Measurements from ENCODE around the gene ORM2.
A peak's percentile ranks its signal among the peaks of the same experiment; 100 is the strongest.

The ORM2 gene

GRCh38 chr9:114348261-114348905 lies 18.7 kb downstream of the ORM2 start:
- TF ChIP-seq TAF1 (IDR thresholded peaks at IDR 0.05; ENCODE audit: borderline replicate concordance, low read depth, low read length), result no peak
- FAIRE-seq (no peak), DNase-seq (ENCODE audit: insufficient read length) (no peak)

- FAIRE-seq, result peak; percentile 90
Measured at GRCh38 chr9:114348906-114349482, 19.3 kb downstream of the ORM2 start.

GRCh38 chr9:114349713-114350480 lies 20.2 kb downstream of the ORM2 start:
- FAIRE-seq (peak; percentile 27), DNase-seq (ENCODE audit: insufficient read length) (no peak)
- TF ChIP-seq POLR2AphosphoS5 (IDR thresholded peaks at IDR 0.05; ENCODE audit: low read depth, low read length), result no peak
- TF ChIP-seq TAF1 (IDR thresholded peaks at IDR 0.05; ENCODE audit: borderline replicate concordance, low read depth, low read length), result no peak
- no peak for TF ChIP-seq POLR2A (IDR thresholded peaks at IDR 0.05; ENCODE audit: low read depth, low read length)

More at GRCh38 chr9:114348906-114349482, 19.3 kb downstream of the ORM2 start:
- TF ChIP-seq POLR2A (IDR thresholded peaks at IDR 0.05; ENCODE audit: low read depth, low read length), result peak; percentile 36; the same call in 1 of the 2 replicates
- TF ChIP-seq TAF1 (IDR thresholded peaks at IDR 0.05; ENCODE audit: borderline replicate concordance, low read depth, low read length), result no peak
- DNase-seq (ENCODE audit: insufficient read length), result peak; percentile 68

GRCh38 chr9:114350636-114351401 lies 21.1 kb downstream of the ORM2 start:
- no peak for DNase-seq (ENCODE audit: insufficient read length)
- TF ChIP-seq POLR2A (IDR thresholded peaks at IDR 0.05; ENCODE audit: low read depth, low read length), result no peak
- TF ChIP-seq TAF1 (IDR thresholded peaks at IDR 0.05; ENCODE audit: borderline replicate concordance, low read depth, low read length), result no peak
- no peak for TF ChIP-seq POLR2AphosphoS5 (IDR thresholded peaks at IDR 0.05; ENCODE audit: low read depth, low read length)
- peak; percentile 14 for FAIRE-seq

GRCh38 chr9:114351932-114352331 lies 22.3 kb downstream of the ORM2 start:
- TF ChIP-seq POLR2A (IDR thresholded peaks at IDR 0.05; ENCODE audit: low read depth, low read length), result no peak
- no peak for TF ChIP-seq POLR2AphosphoS5 (IDR thresholded peaks at IDR 0.05; ENCODE audit: low read depth, low read length)
- no peak for TF ChIP-seq TAF1 (IDR thresholded peaks at IDR 0.05; ENCODE audit: borderline replicate concordance, low read depth, low read length)
- DNase-seq (ENCODE audit: insufficient read length) (no peak), FAIRE-seq (no peak)

- DNase-seq (ENCODE audit: insufficient read length) (no peak), FAIRE-seq (no peak)
- TF ChIP-seq POLR2A (IDR thresholded peaks at IDR 0.05; ENCODE audit: low read depth, low read length) (no peak), POLR2AphosphoS5 (IDR thresholded peaks at IDR 0.05; ENCODE audit: low read depth, low read length) (no peak)
Measured at GRCh38 chr9:114355821-114356220, 26.2 kb downstream of the ORM2 start.

- DNase-seq (ENCODE audit: insufficient read length), result no peak
- no peak for TF ChIP-seq POLR2AphosphoS5 (IDR thresholded peaks at IDR 0.05; ENCODE audit: low read depth, low read length)
- no peak for TF ChIP-seq TAF1 (IDR thresholded peaks at IDR 0.05; ENCODE audit: borderline replicate concordance, low read depth, low read length)
- TF ChIP-seq POLR2A (IDR thresholded peaks at IDR 0.05; ENCODE audit: low read depth, low read length), result no peak
- no peak for FAIRE-seq
Measured at GRCh38 chr9:114356792-114357191, 27.1 kb downstream of the ORM2 start.

- no peak for FAIRE-seq
- no peak for TF ChIP-seq TAF1 (IDR thresholded peaks at IDR 0.05; ENCODE audit: borderline replicate concordance, low read depth, low read length)
- no peak for TF ChIP-seq POLR2AphosphoS5 (IDR thresholded peaks at IDR 0.05; ENCODE audit: low read depth, low read length)
- TF ChIP-seq POLR2A (IDR thresholded peaks at IDR 0.05; ENCODE audit: low read depth, low read length), result no peak
- no peak for DNase-seq (ENCODE audit: insufficient read length)
Measured at GRCh38 chr9:114357360-114357759, 27.7 kb downstream of the ORM2 start.

GRCh38 chr9:114357911-114358328 lies 28.3 kb downstream of the ORM2 start:
- FAIRE-seq (no peak), DNase-seq (ENCODE audit: insufficient read length) (no peak)
- TF ChIP-seq POLR2A (IDR thresholded peaks at IDR 0.05; ENCODE audit: low read depth, low read length) (no peak), POLR2AphosphoS5 (IDR thresholded peaks at IDR 0.05; ENCODE audit: low read depth, low read length) (no peak), TAF1 (IDR thresholded peaks at IDR 0.05; ENCODE audit: borderline replicate concordance, low read depth, low read length) (no peak)

- TF ChIP-seq POLR2AphosphoS5 (IDR thresholded peaks at IDR 0.05; ENCODE audit: low read depth, low read length) (no peak), TAF1 (IDR thresholded peaks at IDR 0.05; ENCODE audit: borderline replicate concordance, low read depth, low read length) (no peak), POLR2A (IDR thresholded peaks at IDR 0.05; ENCODE audit: low read depth, low read length) (no peak)
- DNase-seq (ENCODE audit: insufficient read length) (no peak), FAIRE-seq (no peak)
Measured at GRCh38 chr9:114359801-114360200, 30.1 kb downstream of the ORM2 start.

- TF ChIP-seq POLR2A (IDR thresholded peaks at IDR 0.05; ENCODE audit: low read depth, low read length) (no peak; the same call in 1 of the 2 replicates), POLR2AphosphoS5 (IDR thresholded peaks at IDR 0.05; ENCODE audit: low read depth, low read length) (no peak), TAF1 (IDR thresholded peaks at IDR 0.05; ENCODE audit: borderline replicate concordance, low read depth, low read length) (no peak)
- DNase-seq (ENCODE audit: insufficient read length), result no peak
- FAIRE-seq, result no peak
Measured at GRCh38 chr9:114361542-114361941, 31.9 kb downstream of the ORM2 start.
